Lower leg skin (tissue), 3 donors: ENCODE results near the gene NPAS3.

Experiments
- CTCF ChIP-seq, 3 donors: fragments of 450-650 bp; IDR thresholded peaks; one replicate each; pipeline ENCODE4 v1.5.1; 2016; ENCODE audit warnings: antibody characterized with exemption in 3 of 3, mild to moderate bottlenecking in 3 of 3, moderate library complexity in 2 of 3
- POLR2A ChIP-seq, 2 donors: fragments of 450-650 bp; IDR thresholded peaks; one replicate each; pipeline ENCODE4 v1.6.1; 2016 to 2017; ENCODE audit warnings: antibody characterized with exemption in 2 of 2, mild to moderate bottlenecking in 1 of 2, moderate library complexity in 1 of 2

- TF ChIP-seq CTCF (IDR thresholded peaks at IDR 0.05) (no peak), POLR2A (IDR thresholded peaks at IDR 0.05) (no peak)
These were observed 769.0 kb downstream of the NPAS3 start for GRCh38 chr14:33707716-33708115.
